CD4-positive, alpha-beta T cell treated with Interleukin-17A for 1 hour (primary cell): Measurements from ENCODE around the gene SGPP1.
"Not testable (repeated sequence)": the region's sequence is repeated elsewhere in the genome, so short reads cannot be mapped to it uniquely, and the experiment has no call there.

Source experiments
- DNase-seq: peaks from one replicate; pipeline ENCODE4 v3.0.0-alpha.2; 2020

The SGPP1 gene, protein sequence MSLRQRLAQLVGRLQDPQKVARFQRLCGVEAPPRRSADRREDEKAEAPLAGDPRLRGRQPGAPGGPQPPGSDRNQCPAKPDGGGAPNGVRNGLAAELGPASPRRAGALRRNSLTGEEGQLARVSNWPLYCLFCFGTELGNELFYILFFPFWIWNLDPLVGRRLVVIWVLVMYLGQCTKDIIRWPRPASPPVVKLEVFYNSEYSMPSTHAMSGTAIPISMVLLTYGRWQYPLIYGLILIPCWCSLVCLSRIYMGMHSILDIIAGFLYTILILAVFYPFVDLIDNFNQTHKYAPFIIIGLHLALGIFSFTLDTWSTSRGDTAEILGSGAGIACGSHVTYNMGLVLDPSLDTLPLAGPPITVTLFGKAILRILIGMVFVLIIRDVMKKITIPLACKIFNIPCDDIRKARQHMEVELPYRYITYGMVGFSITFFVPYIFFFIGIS

DNA sequence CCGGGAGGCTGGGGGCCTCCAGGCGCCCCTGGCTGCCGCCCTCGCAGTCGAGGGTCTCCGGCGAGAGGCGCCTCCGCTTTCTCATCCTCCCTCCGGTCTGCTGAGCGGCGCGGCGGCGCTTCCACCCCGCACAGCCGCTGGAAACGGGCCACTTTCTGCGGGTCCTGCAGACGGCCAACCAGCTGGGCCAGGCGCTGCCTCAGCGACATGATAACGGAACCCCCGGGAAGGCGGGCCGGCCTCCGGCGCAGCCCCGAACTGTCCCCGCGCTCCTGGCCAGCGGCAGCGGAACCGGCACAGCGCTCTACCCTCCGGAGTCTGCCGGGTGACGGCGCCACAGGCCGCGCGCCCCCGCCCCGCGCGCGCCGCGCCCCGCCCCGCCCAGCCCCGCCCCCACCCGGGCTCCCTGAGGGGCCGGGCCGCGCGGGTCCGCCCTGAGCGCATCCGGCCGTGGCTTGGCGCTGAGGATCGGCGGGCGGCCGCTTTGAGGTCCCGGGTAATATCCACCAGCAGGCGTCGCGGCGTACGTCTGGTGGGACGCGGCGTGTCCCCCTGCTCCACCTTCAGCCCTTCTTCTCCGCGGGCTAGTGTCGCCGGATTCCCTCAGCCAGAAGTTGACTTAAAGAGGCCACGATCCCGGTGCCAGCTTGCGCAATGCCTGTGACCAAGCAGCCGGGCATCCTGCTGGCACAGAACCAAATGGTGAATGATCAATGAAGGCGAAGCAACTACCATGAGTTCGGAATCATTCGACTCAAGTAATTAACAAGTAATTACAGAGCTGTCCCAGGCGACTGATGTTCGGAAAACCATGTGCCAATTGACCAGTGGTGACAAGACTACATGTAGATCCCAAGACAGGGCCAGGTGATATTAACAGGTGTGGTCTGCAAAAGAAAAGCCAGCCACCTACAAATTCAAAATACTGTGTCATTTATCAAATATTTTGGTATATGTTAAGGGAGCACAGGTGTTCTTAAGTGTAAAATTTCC is at the start of gene SGPP1:
SGPP1 (minus strand) TSS at position 330 of the 993 bp plus-strand sequence; CDS start at position 209, 121 bp downstream.
- DNase-seq = peak; percentile 90

DNA sequence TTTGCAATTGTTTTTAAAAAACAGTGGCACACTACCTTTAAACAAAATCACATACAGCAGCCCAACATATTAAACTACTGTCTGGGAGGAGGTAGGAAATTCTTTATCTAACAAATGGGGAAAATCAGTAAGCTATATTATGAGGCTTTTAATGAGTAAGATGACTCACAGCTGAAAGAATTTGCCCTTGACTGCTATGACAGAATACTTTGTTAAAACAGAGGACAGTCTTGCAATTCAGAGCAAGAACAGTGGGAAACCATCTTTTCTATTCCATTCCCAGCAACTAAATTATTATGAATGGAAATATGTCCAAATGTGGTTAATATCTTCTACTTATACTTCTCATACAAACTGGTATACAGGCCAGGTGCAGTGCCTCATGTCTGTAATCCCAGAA is 49.2 kb upstream of the SGPP1 start:
- no peak for DNase-seq

DNA sequence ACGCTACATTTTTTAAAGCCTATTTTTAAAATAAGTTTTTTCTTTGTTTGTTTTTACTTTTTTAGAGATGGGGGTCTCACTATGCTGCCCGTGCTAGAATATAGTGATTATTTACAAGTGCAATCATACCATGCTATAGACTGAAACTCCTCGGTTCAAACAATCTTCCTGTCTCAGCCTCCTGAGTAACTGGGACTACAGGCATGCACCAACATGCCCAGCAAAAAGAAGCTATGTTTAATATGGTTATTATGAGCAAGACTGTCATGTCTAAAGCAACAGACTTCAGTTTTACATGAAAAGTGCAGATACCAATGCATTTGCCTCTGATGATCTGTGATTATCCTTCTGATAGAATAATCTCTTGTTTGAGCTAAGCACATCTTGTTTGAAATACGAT is 45.6 kb upstream of the SGPP1 start:
- no peak for DNase-seq

DNA sequence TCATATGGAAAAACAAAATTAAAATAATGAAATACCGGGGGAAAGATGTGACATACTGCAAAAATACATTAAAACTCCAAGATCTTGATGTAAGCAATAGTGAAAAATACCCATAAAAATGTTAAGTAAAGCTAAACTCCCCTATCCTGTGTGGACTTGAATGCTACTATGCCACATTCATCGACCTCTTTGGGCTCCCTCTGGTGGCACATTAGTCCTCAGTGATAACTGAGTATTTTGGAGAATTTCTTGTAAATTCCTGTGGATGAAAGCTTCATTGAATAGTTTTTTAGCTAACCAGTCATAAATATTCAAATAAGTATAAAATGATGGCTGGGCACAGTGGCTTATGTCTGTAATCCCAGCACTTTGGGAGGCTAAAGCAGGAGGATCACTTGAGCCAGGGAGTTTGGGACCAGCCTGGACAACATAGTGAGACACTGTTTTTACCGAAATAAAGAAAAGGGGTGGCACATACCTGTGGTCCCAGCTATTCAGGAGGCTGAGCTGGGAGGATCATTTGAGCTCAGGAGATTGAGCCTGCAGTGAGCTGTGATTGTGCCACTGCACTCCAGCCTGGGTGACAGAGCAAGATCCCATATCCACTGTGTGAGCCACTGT is 42.4 kb upstream of the SGPP1 start:
- DNase-seq = peak; percentile 76

DNA sequence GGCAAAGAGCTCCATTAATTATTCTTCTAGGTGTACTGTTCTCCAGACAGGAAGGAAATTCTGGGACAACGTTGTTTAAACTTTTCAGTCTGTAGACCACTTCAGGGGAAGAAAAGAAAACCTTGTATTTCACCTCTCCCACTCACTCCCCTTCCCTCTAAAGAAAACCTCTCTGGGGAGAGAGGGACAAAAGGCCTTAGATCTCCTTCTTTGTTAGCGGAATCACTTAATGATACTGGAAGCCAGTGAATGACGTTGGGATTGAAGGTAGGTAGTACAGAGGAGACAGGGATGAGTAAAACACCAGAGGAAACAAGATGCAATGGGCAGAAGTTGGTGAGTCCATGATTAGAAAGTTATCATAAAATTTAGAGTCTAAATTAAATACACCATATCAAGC is 38.7 kb upstream of the SGPP1 start:
- no peak for DNase-seq

DNA sequence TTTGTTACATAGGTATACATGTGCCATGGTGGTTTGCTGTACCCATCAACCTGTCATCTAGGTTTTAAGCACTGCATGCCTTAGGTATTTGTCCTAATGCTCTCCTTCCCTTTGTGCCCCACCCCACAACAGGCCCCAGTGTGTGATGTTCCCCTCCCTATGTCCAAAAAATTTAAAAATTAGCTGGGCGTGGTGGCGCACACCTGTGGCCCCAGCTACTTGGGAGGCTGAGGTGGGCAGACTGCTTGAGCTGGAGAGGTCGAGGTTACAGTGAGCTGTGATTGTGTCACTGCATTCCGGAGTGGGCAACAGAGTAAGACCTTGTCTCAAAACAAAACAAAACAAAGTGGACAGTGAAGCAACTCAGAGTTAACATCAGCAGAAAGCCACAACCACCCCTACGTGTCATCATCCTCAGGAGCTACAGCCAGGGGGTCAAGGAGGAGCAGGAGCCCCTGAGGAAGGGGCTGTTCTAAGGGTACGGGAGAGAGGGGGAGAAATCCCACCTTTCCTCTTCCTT is 36.8 kb upstream of the SGPP1 start:
- no peak for DNase-seq

DNA sequence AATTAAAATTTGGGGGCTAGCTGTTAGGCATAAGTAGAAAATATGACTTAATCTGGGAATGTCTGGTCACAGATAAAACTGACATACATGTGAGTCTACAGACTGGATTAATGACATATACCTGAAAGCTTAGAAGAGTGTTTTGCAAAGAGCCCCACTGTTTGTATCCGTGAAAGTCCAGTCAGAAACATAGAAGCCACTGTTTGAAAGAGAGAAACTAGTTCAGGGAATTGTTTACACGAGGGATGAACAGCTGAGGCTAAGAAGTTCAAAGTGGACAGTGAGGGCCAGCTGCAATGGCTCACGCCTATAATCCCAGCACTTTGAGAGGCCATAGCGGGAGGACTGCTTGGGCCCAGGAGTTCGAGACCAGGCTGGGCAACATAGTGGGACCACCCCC is 36.2 kb upstream of the SGPP1 start:
- no peak for DNase-seq

DNA sequence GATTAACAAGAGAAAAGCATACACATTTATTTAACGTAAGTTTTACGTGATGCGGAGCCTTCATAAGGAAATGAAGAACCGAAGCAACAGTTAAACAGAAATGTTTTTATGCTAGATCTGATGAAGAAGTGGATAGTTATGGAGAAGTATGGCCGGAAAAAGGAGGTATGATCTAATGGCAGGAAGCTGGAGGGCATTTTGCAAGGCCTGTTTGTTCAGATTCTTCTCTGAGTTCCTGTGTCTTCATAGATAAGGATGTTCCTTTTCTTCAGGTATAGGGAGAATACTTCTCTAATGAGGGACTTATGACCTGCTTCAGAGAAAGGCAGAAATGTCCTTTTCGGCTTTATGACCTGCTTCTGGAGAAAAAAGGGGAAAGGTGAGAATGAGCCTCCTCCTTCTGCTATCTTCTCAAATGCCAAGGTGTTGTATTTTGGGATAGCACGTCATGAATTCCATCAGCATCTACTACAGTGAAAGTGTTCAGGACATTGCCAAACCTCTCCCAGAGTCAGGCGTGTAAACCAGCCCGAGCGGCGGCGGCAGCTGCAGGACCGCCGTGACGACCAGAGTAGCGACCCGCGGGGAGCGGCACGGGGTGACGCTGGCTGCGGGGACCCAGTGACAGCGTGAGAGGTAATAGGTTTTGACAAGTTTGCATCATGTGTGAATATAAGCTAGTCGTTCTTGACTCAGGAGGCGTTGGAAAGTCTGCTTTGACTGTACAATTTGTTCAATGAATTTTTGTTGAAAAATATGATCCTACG is 33.7 kb upstream of the SGPP1 start:
- no peak for DNase-seq

DNA sequence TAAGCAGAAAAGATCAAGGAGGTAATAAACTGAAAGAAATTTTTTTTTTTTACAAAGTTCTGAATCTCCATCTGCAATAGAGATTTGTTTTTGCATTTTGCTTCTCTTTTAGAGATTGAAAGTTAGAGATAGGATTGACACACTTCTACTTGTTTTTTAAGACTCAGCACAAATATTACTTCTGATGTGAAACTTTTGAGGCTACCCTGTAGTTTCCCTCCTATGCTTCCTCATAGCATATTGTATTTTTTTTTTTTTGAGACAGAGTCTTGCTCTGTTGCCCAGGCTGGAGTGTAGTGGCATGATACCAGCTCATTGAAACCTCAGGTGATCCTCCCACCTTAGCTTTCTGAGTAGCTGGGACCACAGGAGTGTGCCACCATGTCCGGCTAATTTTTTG is 32.1 kb upstream of the SGPP1 start:
- DNase-seq = peak; percentile 12

DNA sequence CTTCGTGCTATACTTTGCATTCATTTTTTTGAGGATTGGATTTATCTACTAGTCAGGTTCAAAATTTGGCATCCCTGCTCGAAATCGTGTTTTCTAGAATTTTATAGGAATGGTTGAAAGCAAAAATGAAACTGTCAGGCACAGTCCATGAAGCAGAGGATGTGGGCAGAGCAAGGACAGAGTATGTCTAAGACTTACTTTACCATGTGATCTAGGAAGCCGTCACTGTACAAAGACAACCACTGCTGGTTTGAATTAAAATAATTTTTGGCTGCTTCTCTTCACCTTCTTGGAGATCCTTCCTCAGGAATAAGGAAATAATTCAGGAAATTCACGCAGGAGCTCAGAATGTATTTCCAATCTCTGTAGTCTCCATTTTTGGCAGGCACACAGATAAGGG is 31.6 kb upstream of the SGPP1 start:
- DNase-seq = peak; percentile 61

DNA sequence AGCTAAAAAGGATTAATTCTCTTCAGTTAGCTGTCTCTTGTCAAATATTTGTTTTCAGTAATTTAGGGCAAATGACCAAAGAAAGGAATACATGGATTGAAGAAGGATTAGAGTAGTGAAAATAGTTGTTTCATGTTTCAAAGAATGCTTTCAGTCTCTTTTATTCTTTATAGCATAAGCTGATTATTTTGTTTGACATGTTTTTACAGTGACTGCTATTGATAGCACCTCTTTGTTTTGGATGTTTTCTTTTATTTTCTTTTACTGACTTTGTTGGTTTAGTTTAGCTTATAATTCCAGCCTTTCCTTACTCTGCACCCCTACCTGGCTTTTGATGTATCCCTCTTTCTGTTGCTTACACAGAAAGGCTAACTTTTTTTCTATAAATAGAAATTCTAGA is 29.3 kb upstream of the SGPP1 start:
- DNase-seq = no peak

DNA sequence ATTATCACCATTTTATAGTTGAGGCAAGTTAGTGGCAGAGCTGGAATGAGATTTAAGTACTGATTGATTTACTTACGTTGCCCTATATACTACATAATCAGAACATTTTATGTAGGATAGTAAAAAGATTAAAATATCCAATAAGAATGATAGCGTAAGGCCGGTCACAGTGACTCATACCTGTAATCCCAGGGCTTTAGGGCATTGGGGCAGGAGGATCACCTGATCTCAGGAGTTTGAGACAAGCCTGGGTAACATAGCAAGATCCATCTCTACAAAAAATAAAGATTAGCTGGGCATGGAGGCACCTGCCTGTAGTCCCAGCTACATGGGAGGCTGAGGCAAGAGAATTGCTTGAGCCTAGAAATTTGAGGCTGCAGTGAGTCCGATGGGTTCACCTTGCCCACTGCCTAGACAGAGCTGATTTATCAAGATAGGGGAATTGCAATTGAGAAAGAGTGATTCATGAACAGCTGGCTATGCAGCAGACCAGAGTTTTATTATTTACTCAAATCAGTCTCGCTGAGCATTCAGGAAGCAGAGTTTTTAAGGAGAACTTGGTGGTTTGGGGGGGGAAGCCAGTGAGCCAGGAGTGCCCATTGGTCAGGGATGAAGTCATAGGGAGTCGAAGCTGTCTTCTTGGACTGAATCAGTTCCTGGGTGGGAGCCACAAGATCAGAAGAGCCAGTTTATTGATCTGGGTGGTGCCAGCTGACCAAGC is 24.7 kb upstream of the SGPP1 start:
- DNase-seq = no peak

DNA sequence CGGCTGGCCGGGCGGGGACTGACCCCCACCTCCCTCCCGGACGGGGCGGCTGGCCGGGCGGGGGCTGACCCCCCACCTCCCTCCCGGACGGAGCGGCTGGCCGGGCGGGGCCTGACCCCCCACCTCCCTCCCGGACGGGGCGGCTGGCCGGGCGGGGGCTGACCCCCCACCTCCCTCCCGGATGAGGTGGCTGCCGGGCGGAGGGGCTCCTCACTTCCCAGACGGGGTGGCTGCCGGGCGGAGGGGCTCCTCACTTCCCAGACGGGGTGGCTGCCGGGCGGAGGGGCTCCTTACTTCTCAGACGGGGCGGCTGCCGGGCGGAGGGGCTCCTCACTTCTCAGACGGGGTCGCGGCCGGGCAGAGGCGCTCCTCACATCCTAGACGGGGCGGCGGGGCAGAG is 23.2 kb upstream of the SGPP1 start:
- DNase-seq = not testable (repeated sequence)

DNA sequence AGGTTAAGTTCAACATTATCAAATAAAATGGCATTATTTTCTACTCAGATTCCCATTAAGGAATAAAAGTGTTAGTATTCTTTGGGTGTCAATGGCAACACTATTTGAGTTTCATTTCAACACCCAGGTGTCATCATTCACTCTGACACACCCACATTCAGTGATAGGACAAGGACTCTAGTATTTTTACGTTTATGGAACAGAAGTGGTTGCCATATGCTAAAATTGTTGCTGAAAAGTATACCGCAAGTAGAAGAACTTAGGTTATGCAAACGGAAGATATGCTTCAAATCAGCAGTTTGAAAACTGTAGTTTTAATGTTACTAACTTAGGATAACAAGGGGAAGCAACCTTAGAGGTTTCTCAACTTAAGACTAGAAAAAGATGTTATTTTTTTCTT is 20.0 kb upstream of the SGPP1 start:
- DNase-seq = no peak

DNA sequence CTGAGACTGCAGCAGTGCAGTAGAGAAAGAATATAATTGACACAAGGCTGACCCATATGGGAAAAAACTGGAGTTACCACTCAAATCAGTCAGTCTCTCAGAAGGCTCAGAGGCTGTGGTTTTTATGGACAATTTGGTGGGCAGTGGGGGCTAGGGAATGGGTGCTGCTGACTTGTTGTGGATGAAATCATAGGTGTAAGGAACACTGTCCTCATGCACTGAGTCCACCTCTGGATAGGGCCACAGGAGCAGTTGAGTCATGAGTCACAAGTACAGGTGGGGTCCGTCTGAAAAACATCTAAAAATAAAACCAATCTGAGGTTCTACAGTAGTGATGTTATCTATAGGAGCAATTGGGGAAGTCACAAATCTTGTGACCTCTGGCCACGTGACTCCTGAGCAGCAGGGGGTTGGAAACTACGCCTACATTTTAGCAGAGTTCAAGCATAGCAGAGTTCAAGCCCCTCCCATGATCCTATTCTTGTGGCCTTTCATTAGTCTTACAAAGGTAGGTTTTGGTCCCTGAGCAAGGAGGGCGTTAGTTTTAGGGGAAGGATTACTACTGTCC is 18.1 kb upstream of the SGPP1 start:
- peak; percentile 33 for DNase-seq

DNA sequence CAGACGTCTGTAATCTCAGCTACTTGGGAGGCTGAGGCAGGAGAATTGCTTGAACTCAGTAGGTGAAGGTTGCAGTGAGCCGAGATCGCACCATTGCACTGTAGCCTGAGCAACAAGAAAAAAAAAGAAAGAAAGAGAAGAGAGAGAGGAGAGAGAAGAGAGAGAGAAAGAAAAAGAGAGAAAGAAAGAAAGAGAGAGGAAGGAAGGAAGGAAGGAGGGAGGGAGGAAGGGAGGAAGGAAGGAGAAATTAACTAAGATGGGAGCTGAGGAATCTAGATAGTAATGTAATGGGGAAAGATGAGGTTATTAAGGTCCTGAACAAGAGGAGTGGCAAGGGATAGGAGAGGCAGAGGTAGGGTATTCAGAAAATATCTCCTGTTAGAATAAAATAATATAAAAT is 17.4 kb upstream of the SGPP1 start:
- DNase-seq = no peak

DNA sequence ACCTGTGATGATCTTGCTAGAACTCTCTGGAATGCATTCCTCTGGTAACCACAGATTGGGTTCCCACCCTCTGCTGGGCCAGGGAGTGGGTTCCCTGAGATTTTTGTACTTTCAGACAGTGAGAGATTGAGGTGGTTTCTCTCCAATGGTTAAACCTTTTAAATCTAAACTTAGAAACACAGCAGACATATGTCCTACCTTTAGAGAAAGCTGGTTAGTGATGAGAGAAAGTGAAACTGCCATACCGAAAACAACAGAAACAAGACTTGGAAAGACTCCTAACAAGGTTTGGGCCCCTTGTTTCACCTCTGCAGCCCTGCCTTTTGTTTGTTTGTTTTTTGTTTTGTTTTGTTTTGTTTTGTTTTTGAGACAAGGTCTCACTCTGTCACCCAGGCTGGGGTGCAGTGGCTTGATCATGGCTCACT is 9.7 kb upstream of the SGPP1 start:
- DNase-seq = no peak

DNA sequence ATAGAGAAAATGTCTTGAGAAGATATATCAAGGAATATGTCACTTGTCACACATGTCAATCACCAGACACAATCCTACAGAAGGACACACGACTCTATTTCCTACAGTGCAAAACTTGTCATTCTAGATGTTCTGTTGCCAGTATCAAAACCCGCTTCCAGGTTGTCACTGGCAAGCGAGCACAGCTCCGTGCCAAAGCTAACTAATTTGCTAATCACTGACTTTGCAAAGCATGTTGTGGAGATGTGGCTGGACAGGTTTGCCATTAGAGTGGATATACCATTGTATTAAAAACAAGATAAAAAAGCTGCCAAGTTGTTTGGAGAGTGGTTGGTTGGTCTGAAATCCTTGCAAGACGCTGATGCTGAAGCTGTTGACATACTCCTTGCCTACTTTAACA is 7.9 kb upstream of the SGPP1 start:
- no peak for DNase-seq

DNA sequence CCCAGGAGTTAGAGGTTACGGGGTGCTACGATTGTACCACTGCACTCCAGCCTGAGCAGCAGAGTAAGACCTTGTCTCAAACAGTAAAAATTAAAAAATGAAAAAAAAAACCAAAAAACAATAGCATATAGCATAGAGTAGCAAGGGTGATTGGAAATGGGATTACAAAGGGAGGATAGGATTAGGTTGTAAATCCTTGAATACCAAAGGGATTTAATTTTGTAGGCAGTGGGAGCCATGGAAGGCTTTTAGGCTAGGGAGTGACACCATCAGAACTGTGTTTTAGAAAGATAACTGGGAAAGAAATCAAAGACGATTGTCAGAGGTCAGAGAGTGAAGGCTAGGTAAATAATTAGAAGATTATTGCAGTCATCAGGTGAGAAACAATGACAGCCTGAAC is 2.8 kb upstream of the SGPP1 start:
- no peak for DNase-seq

DNA sequence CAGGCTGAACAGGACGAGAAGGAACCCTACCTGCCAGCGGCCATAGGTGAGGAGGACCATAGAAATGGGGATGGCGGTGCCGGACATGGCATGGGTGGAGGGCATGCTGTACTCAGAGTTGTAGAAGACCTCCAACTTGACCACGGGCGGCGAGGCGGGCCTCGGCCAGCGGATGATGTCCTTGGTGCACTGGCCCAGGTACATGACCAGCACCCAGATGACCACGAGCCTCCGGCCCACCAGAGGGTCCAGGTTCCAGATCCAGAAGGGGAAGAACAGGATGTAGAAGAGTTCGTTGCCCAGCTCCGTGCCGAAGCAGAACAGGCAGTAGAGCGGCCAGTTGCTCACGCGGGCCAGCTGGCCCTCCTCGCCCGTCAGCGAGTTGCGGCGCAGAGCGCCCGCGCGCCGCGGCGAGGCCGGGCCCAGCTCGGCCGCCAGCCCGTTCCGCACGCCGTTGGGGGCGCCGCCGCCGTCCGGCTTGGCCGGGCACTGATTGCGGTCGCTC is 582 bp downstream of the SGPP1 start:
- peak; percentile 19 for DNase-seq

DNA sequence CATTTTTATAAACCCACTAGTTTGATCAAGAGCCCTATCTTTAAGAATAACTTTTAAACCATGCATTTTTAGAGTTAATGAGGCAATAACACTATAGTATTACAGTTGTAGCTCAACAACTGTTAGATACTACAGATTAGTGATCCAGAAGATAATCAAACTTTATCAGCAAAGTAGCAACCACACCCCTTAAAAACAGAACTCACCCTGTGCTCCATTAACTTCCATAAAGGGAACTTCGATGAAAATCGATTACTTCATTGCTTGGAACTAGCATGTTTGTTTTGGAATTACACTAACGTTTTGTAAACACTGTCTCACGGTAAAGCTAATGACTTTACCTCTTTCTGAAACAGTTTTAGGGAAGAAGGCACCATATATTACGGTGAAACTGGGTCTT is 1.4 kb downstream of the SGPP1 start:
- no peak for DNase-seq
